HPDE6-E6E7 (cell line): ENCODE results near the gene BTBD17.
"Not testable (repeated sequence)": the region's sequence is repeated elsewhere in the genome, so short reads cannot be mapped to it uniquely, and the experiment has no call there.

Source experiments
- DNase-seq: peaks from one replicate; pipeline ENCODE4 v3.0.0; 2011; ENCODE audit warnings: missing footprints; ENCODE audit errors: extremely low spot score

Gene BTBD17

GRCh38 chr17:74361230-74362068 is at the start of gene BTBD17:
TSS of gene BTBD17 (minus strand) at chr17:74361868. CDS start at chr17:74361819, 49 bp downstream.
- peak; percentile 33 for DNase-seq

- DNase-seq, result no peak
Observed at GRCh38 chr17:74410001-74410443, 48.4 kb upstream of the BTBD17 start.

- DNase-seq, result no peak
Observed at GRCh38 chr17:74408815-74409214, 47.1 kb upstream of the BTBD17 start.

GRCh38 chr17:74408262-74408661 is 46.6 kb upstream of the BTBD17 start:
- DNase-seq, result no peak

- DNase-seq, result no peak
Observed at GRCh38 chr17:74407384-74407783, 45.7 kb upstream of the BTBD17 start.

GRCh38 chr17:74405311-74405710 is 43.6 kb upstream of the BTBD17 start:
- DNase-seq, result not testable (repeated sequence)

GRCh38 chr17:74404789-74405188 is 43.1 kb upstream of the BTBD17 start:
- DNase-seq, result no peak

- DNase-seq, result no peak
Observed at GRCh38 chr17:74404218-74404617, 42.5 kb upstream of the BTBD17 start.

GRCh38 chr17:74403512-74404137 is 42.0 kb upstream of the BTBD17 start:
- no peak for DNase-seq

GRCh38 chr17:74402048-74402447 is 40.4 kb upstream of the BTBD17 start:
- DNase-seq, result no peak

GRCh38 chr17:74396567-74396966 is 34.9 kb upstream of the BTBD17 start:
- DNase-seq, result no peak

GRCh38 chr17:74394977-74395376 is 33.3 kb upstream of the BTBD17 start:
- peak; percentile 26 for DNase-seq

GRCh38 chr17:74394275-74394950 is 32.7 kb upstream of the BTBD17 start:
- no peak for DNase-seq

- no peak for DNase-seq
Observed at GRCh38 chr17:74393346-74393942, 31.8 kb upstream of the BTBD17 start.

- DNase-seq, result no peak
Observed at GRCh38 chr17:74392848-74393247, 31.2 kb upstream of the BTBD17 start.

- DNase-seq, result no peak
Observed at GRCh38 chr17:74391771-74392170, 30.1 kb upstream of the BTBD17 start.

- no peak for DNase-seq
Observed at GRCh38 chr17:74390680-74391653, 29.3 kb upstream of the BTBD17 start.

GRCh38 chr17:74389937-74390679 is 28.4 kb upstream of the BTBD17 start:
- DNase-seq, result no peak

- no peak for DNase-seq
Observed at GRCh38 chr17:74389084-74389753, 27.6 kb upstream of the BTBD17 start.
